HFFc6 (cell line): ENCODE results near the gene PCDH9. TPM values are rescaled to one million over a fixed set of nuclear protein-coding genes. Genes with fewer than 3 reads are reported as not detected.

Experiments used
- DNase-seq: peaks from one replicate; pipeline ENCODE4 v3.0.0-alpha.2; 2018
- H3K27ac Mint-ChIP-seq: 2 replicates; pipeline ENCODE4 v1.8.0; 2020; ENCODE audit warnings: mild to moderate bottlenecking, mixed read lengths
- H3K27me3 Mint-ChIP-seq: 2 replicates; pipeline ENCODE4 v1.8.0; 2021; ENCODE audit warnings: mild to moderate bottlenecking, moderate library complexity, mixed read lengths; ENCODE audit not compliant: insufficient read depth
- H3K36me3 Mint-ChIP-seq: 2 replicates; pipeline ENCODE4 v1.8.0; 2021; ENCODE audit warnings: low read depth, mixed read lengths
- H3K4me1 Mint-ChIP-seq: 2 replicates; pipeline ENCODE4 v1.8.0; 2020; ENCODE audit warnings: low read depth, mixed read lengths
- H3K4me3 Mint-ChIP-seq: 2 replicates; pipeline ENCODE4 v1.8.0; 2020; ENCODE audit warnings: mild to moderate bottlenecking, moderate library complexity, mixed read lengths
- H3K9me3 Mint-ChIP-seq: 2 replicates; pipeline ENCODE4 v1.8.0; 2020; ENCODE audit warnings: mild to moderate bottlenecking, mixed read lengths
- CTCF ChIP-seq: fragments of 200-600 bp; sonication (generic); IDR thresholded peaks from 2 replicates; pipeline ENCODE4 v1.5.0; 2021; ENCODE audit warnings: antibody characterized with exemption, mild to moderate bottlenecking
- total RNA-seq, 6 experiments: library from RNA; stranded (reverse); fragmentation: NEBNext Ultra II Directional; extraction: Animal tissue kit (Norgen Biotek cat#: 25700); gene quantifications; 2 replicates in 1 of 6; 3 replicates in 5 of 6; pipeline ENCODE4 v1.2.3, GENCODE V29; 2021

Gene PCDH9
- total RNA-seq, 6 experiments from 2014 or later = 2.0 to 6.7 (median 2.6) TPM

GRCh38 chr13:66461021-66461420 is 769.1 kb downstream of the PCDH9 start:
- peaks cover 17% of the 10 kb centered on the region for H3K4me1 Mint-ChIP-seq
- no peak for TF ChIP-seq CTCF
- no peaks in the 10 kb centered on the region for H3K27me3 Mint-ChIP-seq
- no peak for DNase-seq
- no peak overlapping the region for H3K27ac Mint-ChIP-seq
- H3K36me3 Mint-ChIP-seq = no peaks in the 10 kb centered on the region
- H3K9me3 Mint-ChIP-seq = no peaks in the 10 kb centered on the region
- H3K4me3 Mint-ChIP-seq = no peak overlapping the region

DNA sequence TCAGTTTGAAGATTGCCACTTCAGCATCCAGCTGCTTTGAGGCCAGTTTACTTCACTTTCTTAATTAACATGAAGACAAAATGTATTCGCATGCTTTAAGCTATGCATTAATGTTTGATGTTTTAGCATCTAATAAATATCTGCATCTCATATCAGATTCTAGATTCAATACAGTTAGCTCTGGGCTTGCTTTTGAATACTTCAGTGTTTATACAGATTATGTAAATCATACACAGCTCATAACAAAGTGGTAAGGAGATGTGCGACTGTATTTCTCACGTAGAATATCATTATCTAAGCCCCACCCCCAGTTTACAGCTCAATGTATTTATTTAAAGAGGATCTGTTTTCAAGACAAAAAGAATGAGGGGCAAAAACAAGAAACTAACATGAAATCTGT is 770.5 kb downstream of the PCDH9 start:
- Mint-ChIP-seq H3K9me3 (no peaks in the 10 kb centered on the region), H3K27me3 (no peaks in the 10 kb centered on the region), H3K4me1 (peaks cover 17% of the 10 kb centered on the region), H3K4me3 (no peak overlapping the region), H3K27ac (no peak overlapping the region), H3K36me3 (no peaks in the 10 kb centered on the region)
- no peak for TF ChIP-seq CTCF
- no peak for DNase-seq

GRCh38 chr13:66459143-66459542 is 771.0 kb downstream of the PCDH9 start:
- no peaks in the 10 kb centered on the region for H3K36me3 Mint-ChIP-seq
- DNase-seq = no peak
- no peak for TF ChIP-seq CTCF
- H3K27me3 Mint-ChIP-seq = no peaks in the 10 kb centered on the region
- H3K9me3 Mint-ChIP-seq = no peaks in the 10 kb centered on the region
- H3K27ac Mint-ChIP-seq = no peak overlapping the region
- peaks cover 17% of the 10 kb centered on the region for H3K4me1 Mint-ChIP-seq
- no peak overlapping the region for H3K4me3 Mint-ChIP-seq

DNA sequence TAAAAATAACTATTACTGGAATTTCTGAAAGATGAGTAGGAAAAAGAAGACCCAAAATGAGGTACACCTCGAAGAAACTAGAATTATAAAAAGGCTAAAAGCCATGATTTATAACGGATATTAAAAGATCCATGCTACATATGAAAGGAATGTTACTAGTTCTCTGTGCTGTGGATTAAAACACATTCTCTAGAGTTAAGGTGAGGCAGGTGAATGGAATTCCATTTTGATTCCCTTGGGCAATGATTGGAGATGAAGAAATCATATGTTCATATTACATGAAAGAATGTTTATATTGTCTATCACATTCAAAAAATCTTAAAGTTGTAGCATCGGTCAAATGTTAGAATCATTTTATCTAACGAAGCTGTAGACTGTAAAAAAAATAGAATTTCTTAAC is 783.7 kb downstream of the PCDH9 start:
- H3K27me3 Mint-ChIP-seq = no peaks in the 10 kb centered on the region
- H3K4me3 Mint-ChIP-seq = no peak overlapping the region
- DNase-seq = no peak
- H3K4me1 Mint-ChIP-seq = no peaks in the 10 kb centered on the region; the same call in 1 of the 2 replicates
- no peak for TF ChIP-seq CTCF
- no peak overlapping the region for H3K27ac Mint-ChIP-seq
- no peaks in the 10 kb centered on the region for H3K9me3 Mint-ChIP-seq
- no peaks in the 10 kb centered on the region for H3K36me3 Mint-ChIP-seq

DNA sequence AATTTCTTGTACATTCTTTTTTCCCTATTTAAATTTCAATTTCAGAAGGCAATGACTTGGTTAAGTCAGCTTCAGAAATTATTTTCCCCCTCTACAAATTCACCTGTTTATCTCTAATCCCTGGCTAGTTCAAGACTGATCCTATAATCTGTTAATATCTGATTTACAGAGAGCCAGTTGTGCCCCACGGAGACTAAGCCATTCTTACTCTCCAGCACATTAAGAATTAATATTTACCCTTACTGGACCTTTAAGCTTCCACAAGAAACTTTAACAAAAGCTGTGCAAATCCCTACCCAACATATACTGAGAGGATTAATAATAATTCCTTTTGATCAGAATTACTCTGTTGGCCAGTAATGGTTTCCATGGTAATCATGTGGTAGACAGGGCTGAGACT is 786.2 kb downstream of the PCDH9 start:
- no peaks in the 10 kb centered on the region; the same call in 1 of the 2 replicates for H3K27me3 Mint-ChIP-seq
- H3K4me1 Mint-ChIP-seq = no peaks in the 10 kb centered on the region; the same call in 1 of the 2 replicates
- no peak for DNase-seq
- no peaks in the 10 kb centered on the region for H3K36me3 Mint-ChIP-seq
- no peaks in the 10 kb centered on the region for H3K9me3 Mint-ChIP-seq
- H3K27ac Mint-ChIP-seq = no peak overlapping the region
- TF ChIP-seq CTCF = no peak
- no peak overlapping the region for H3K4me3 Mint-ChIP-seq

DNA sequence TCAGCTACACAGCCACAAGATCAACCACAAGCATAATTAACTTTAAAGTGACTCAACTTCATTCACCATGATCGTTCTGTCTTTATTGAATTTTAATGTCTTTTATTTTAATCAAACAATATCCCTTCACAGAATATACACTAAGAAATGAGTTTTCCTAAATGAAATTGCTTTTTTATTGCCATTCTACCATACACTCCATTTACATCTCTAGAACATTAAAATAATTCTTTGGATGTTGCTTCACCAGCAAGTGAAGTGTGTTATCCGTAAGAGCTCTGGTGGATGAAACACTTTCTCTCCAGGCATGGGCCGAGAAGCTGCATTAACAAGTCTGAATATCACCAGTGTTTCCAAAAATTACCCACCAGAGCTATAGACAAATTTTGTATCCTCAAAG is 789.2 kb downstream of the PCDH9 start:
- TF ChIP-seq CTCF = no peak
- Mint-ChIP-seq H3K9me3 (peaks cover 10% of the 10 kb centered on the region; the same call in 1 of the 2 replicates), H3K4me3 (no peak overlapping the region), H3K36me3 (no peaks in the 10 kb centered on the region; the same call in 1 of the 2 replicates), H3K27me3 (no peaks in the 10 kb centered on the region; the same call in 1 of the 2 replicates), H3K27ac (no peak overlapping the region), H3K4me1 (no peaks in the 10 kb centered on the region; the same call in 1 of the 2 replicates)
- DNase-seq = no peak
